HEK293 (cell line): ENCODE data around the gene FADS1.

Experiments used
- CTCF ChIA-PET: fragments of 350-600 bp; formaldehyde crosslinking; extraction: SDS; loops from one replicate; lab custom pipeline; 2021; ENCODE audit warnings: antibody characterized with exemption; lab: Yijun Ruan, JAX
- POLR2A ChIA-PET: fragments of 300-600 bp; formaldehyde crosslinking; extraction: SDS; loops from one replicate; lab custom pipeline; 2020; ENCODE audit warnings: antibody characterized with exemption, inconsistent platforms; lab: Yijun Ruan, JAX
- H3K27ac ChIP-seq: fragments of 200-500 bp; sonication (Bioruptor generic); 2 replicates; pipeline ENCODE4 v1.5.1; 2014; ENCODE audit warnings: low read depth, low read length, control low read depth, inconsistent platforms; ENCODE audit errors: extremely low read depth
- H3K36me3 ChIP-seq, 2 experiments: fragments of 200-500 bp in 1 of 2; sonication (Bioruptor generic) in 1 of 2; 1 replicate in 1 of 2; 2 replicates in 1 of 2; pipeline ENCODE4 v1.5.1; 2014 to 2017; ENCODE audit warnings: inconsistent platforms in 2 of 2, low read length in 2 of 2; ENCODE audit not compliant: control insufficient read depth in 2 of 2, insufficient read depth in 1 of 2
- H3K4me1 ChIP-seq: fragments of 200-500 bp; sonication (Bioruptor generic); 2 replicates; pipeline ENCODE4 v1.5.1; 2014; ENCODE audit warnings: mild to moderate bottlenecking, low read length, inconsistent platforms; ENCODE audit not compliant: control insufficient read depth, insufficient read depth
- H3K4me3 ChIP-seq: 2 replicates; pipeline ENCODE4 v1.5.1; 2011; ENCODE audit warnings: low read depth, mild to moderate bottlenecking, control low read depth, low read length, moderate library complexity
- H3K9me3 ChIP-seq: fragments of 200-500 bp; sonication (Bioruptor generic); 2 replicates; pipeline ENCODE4 v1.5.1; 2014; ENCODE audit warnings: low read depth, low read length, inconsistent platforms; ENCODE audit not compliant: control insufficient read depth, insufficient read depth
- EGR2 ChIP-seq: fragments of 450-650 bp; formaldehyde crosslinking; IDR thresholded peaks from 2 replicates; pipeline ENCODE4 v1.5.1; 2016; ENCODE audit warnings: low read depth, missing biosample characterization, missing genetic modification characterization
- KLF9 ChIP-seq: fragments of 450-650 bp; formaldehyde crosslinking; IDR thresholded peaks from 2 replicates; pipeline ENCODE4 v1.5.1; 2016; ENCODE audit warnings: missing biosample characterization, missing genetic modification characterization, low read depth
- MZF1 ChIP-seq: fragments of 450-650 bp; formaldehyde crosslinking; IDR thresholded peaks from 2 replicates; pipeline ENCODE4 v1.5.1; 2017; ENCODE audit warnings: missing biosample characterization, missing genetic modification characterization, borderline replicate concordance
- SETDB1 ChIP-seq: IDR thresholded peaks from one replicate; pipeline ENCODE4 v1.6.1; 2017; ENCODE audit warnings: mild to moderate bottlenecking, low read length, moderate library complexity, mixed read lengths; ENCODE audit not compliant: insufficient read length
- SP2 ChIP-seq: fragments of 450-650 bp; formaldehyde crosslinking; IDR thresholded peaks from 2 replicates; pipeline ENCODE4 v1.5.1; 2016; ENCODE audit warnings: missing biosample characterization, missing genetic modification characterization
- ZFHX2 ChIP-seq: fragments of 450-650 bp; formaldehyde crosslinking; conservative IDR thresholded peaks from 2 replicates; pipeline ENCODE4 v1.5.1; 2016; ENCODE audit warnings: missing biosample characterization, missing genetic modification characterization
- ZFP3 ChIP-seq: fragments of 450-650 bp; formaldehyde crosslinking; IDR thresholded peaks from 2 replicates; pipeline ENCODE4 v1.5.1; 2016; ENCODE audit warnings: low read depth, missing biosample characterization, missing genetic modification characterization
- ZFP69B ChIP-seq: fragments of 450-650 bp; formaldehyde crosslinking; IDR thresholded peaks from 2 replicates; pipeline ENCODE4 v1.5.1; 2016; ENCODE audit warnings: missing biosample characterization, missing genetic modification characterization
- ZNF169 ChIP-seq: fragments of 450-650 bp; formaldehyde crosslinking; IDR thresholded peaks from 2 replicates; pipeline ENCODE4 v1.5.1; 2016; ENCODE audit warnings: missing biosample characterization, missing genetic modification characterization
- ZNF175 ChIP-seq: fragments of 450-650 bp; formaldehyde crosslinking; IDR thresholded peaks from 2 replicates; pipeline ENCODE4 v1.5.1; 2016; ENCODE audit warnings: missing biosample characterization, missing genetic modification characterization
- ZNF184 ChIP-seq: fragments of 450-650 bp; IDR thresholded peaks from 2 replicates; pipeline ENCODE4 v1.5.1; 2018; ENCODE audit warnings: missing biosample characterization, mild to moderate bottlenecking, missing genetic modification characterization
- ZNF335 ChIP-seq: fragments of 450-650 bp; formaldehyde crosslinking; conservative IDR thresholded peaks from 2 replicates; pipeline ENCODE4 v1.5.1; 2016; ENCODE audit warnings: missing biosample characterization, missing genetic modification characterization
- ZNF366 ChIP-seq: fragments of 450-650 bp; formaldehyde crosslinking; conservative IDR thresholded peaks from 2 replicates; pipeline ENCODE4 v1.5.1; 2016; ENCODE audit warnings: missing biosample characterization, missing genetic modification characterization
- ZNF654 ChIP-seq: fragments of 450-650 bp; formaldehyde crosslinking; IDR thresholded peaks from 2 replicates; pipeline ENCODE4 v1.5.1; 2016; ENCODE audit warnings: low read depth, missing biosample characterization, missing genetic modification characterization
- ZNF660 ChIP-seq: fragments of 450-650 bp; IDR thresholded peaks from 2 replicates; pipeline ENCODE4 v1.5.1; 2018; ENCODE audit warnings: missing biosample characterization, mild to moderate bottlenecking, missing genetic modification characterization
- ZNF792 ChIP-seq: fragments of 450-650 bp; formaldehyde crosslinking; IDR thresholded peaks from 2 replicates; pipeline ENCODE4 v1.5.1; 2016; ENCODE audit warnings: missing biosample characterization, missing genetic modification characterization
- TF ChIP-seq, protein P1 (sequence below): fragments of 450-650 bp; formaldehyde crosslinking; IDR thresholded peaks from 2 replicates; pipeline ENCODE4 v1.5.1; 2016; ENCODE audit warnings: missing biosample characterization, missing genetic modification characterization
- TF ChIP-seq, protein P2 (sequence below): fragments of 450-650 bp; formaldehyde crosslinking; IDR thresholded peaks from 2 replicates; pipeline ENCODE4 v1.5.0; 2017; ENCODE audit warnings: missing biosample characterization, missing genetic modification characterization, borderline replicate concordance

The FADS1 gene

GRCh38 chr11:61768376-61769076 lies 48.3 kb downstream of the FADS1 start:
- Histone ChIP-seq H3K27ac (no peak overlapping the region), H3K36me3 (no peaks in the 10 kb centered on the region), H3K9me3 (no peaks in the 10 kb centered on the region), H3K4me3 (no peak overlapping the region), H3K4me1 (no peaks in the 10 kb centered on the region)
- CTCF ChIA-PET = no interaction called here
- TF ChIP-seq ZFP3 (tag by site-specific recombination) (no peak), ZNF169 (tag by site-specific recombination) (no peak), ZNF792 (tag by site-specific recombination) (no peak), ZNF660 (tag by site-specific recombination) (no peak)
- TF ChIP-seq, protein P1, sequence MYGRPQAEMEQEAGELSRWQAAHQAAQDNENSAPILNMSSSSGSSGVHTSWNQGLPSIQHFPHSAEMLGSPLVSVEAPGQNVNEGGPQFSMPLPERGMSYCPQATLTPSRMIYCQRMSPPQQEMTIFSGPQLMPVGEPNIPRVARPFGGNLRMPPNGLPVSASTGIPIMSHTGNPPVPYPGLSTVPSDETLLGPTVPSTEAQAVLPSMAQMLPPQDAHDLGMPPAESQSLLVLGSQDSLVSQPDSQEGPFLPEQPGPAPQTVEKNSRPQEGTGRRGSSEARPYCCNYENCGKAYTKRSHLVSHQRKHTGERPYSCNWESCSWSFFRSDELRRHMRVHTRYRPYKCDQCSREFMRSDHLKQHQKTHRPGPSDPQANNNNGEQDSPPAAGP = no peak
- TF ChIP-seq, all 188 proteins: peak for 0
- POLR2A ChIA-PET = no interaction called here

GRCh38 chr11:61766353-61766841 lies 50.4 kb downstream of the FADS1 start:
- Histone ChIP-seq H3K9me3 (no peaks in the 10 kb centered on the region), H3K27ac (no peak overlapping the region), H3K36me3 (no peaks in the 10 kb centered on the region), H3K4me1 (no peaks in the 10 kb centered on the region), H3K4me3 (no peak overlapping the region)
- peak; percentile 57 for TF ChIP-seq EGR2
- no peak for TF ChIP-seq ZFP69B (tag by site-specific recombination)
- TF ChIP-seq ZNF335 (tag by site-specific recombination) = no peak
- TF ChIP-seq MZF1 (tag by site-specific recombination) = no peak
- TF ChIP-seq SETDB1 = no peak
- no peak for TF ChIP-seq KLF9
- TF ChIP-seq, protein P2, sequence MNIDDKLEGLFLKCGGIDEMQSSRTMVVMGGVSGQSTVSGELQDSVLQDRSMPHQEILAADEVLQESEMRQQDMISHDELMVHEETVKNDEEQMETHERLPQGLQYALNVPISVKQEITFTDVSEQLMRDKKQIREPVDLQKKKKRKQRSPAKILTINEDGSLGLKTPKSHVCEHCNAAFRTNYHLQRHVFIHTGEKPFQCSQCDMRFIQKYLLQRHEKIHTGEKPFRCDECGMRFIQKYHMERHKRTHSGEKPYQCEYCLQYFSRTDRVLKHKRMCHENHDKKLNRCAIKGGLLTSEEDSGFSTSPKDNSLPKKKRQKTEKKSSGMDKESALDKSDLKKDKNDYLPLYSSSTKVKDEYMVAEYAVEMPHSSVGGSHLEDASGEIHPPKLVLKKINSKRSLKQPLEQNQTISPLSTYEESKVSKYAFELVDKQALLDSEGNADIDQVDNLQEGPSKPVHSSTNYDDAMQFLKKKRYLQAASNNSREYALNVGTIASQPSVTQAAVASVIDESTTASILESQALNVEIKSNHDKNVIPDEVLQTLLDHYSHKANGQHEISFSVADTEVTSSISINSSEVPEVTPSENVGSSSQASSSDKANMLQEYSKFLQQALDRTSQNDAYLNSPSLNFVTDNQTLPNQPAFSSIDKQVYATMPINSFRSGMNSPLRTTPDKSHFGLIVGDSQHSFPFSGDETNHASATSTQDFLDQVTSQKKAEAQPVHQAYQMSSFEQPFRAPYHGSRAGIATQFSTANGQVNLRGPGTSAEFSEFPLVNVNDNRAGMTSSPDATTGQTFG (tag by site-specific recombination) = no peak
- TF ChIP-seq ZNF654 (tag by site-specific recombination) = no peak
- TF ChIP-seq ZFHX2 (tag by site-specific recombination) = 0 out of 2 replicates have a peak, but pooled peaks have one; percentile 1
- TF ChIP-seq ZNF175 = no peak
- TF ChIP-seq ZNF184 (tag by site-specific recombination) = no peak
- no peak for TF ChIP-seq ZNF660 (tag by site-specific recombination)
- TF ChIP-seq ZNF366 = no peak
- TF ChIP-seq SP2 (tag by site-specific recombination) = no peak
- CTCF ChIA-PET = interaction anchor here (0.6 to 1.5 kb wide), 7 partner anchors 12 to 342 kb away, joined by 3 to 6 read pairs (median 4); no protein-coding TSS in a partner anchor
- POLR2A ChIA-PET = no interaction called here
